Pancreas (tissue), 10 donors: ENCODE measurements around the gene PLSCR4. TPM values are rescaled to one million over a fixed set of nuclear protein-coding genes. Genes with fewer than 3 reads are reported as not detected.

Experiments
- ATAC-seq, 4 donors: fragments of 200-7000 bp; cut with Tn5 transposase; one replicate each; pipeline versions ENCODE4 v1.8.0 to v1.9.1; 2020; ENCODE audit warnings: mild to moderate bottlenecking in 4 of 4, moderate library complexity in 4 of 4
- DNase-seq, 6 donors: peaks; one replicate each; pipeline ENCODE4 v3.0.0-alpha.2; 2020
- FAIRE-seq: peaks from 2 replicates; lab custom pipeline; 2012; peaks lifted over from hg19 to GRCh38; lab: Jason Lieb, UNC
- H3K27ac ChIP-seq, 4 donors: fragments of 200-600 bp; sonication (generic); 1 replicate in 3 of 4; 2 replicates in 1 of 4; pipeline versions ENCODE4 v1.5.0 to v1.8.0; 2020
- H3K27me3 ChIP-seq, 4 donors: fragments of 200-600 bp; one replicate each; pipeline ENCODE4 v1.8.0; 2021
- H3K36me3 ChIP-seq, 3 donors: fragments of 200-600 bp; sonication (generic) in 1 of 3; one replicate each; pipeline versions ENCODE4 v1.5.0 to v1.8.0; 2020 to 2021
- H3K4me1 ChIP-seq, 3 donors: fragments of 200-600 bp; one replicate each; pipeline ENCODE4 v1.8.0; 2021
- H3K4me3 ChIP-seq, 4 donors: fragments of 200-600 bp; sonication (generic) in 2 of 4; one replicate each; pipeline versions ENCODE4 v1.5.0 to v1.8.0; 2020 to 2021
- H3K9me3 ChIP-seq, 4 donors: fragments of 200-600 bp; one replicate each; pipeline ENCODE4 v1.8.0; 2021
- CTCF ChIP-seq, 4 donors: fragments of 200-600 bp; sonication (generic) in 3 of 4; IDR thresholded peaks; one replicate each; pipeline versions ENCODE4 v1.5.0 to v1.8.0; 2021; ENCODE audit warnings: antibody characterized with exemption in 4 of 4
- WGBS, 2 donors: extraction: QIAGEN DNeasy Blood & Tissue Kit; methylation state at CpG; one replicate each; pipeline ENCODE4 v1.1.7; 2013; 5-methylcytosine and 5-hydroxymethylcytosine counted together
- intact Hi-C, 3 donors: fragments of 100-400 bp; cut with DNase I; formaldehyde crosslinking; loops; one replicate each; pipeline versions ENCODE4 v1.11.1 to v1.14.2; 2022
- polyA plus RNA-seq, 2 donors: library from polyadenylated mRNA; stranded (reverse); fragments of 200-250 nt; gene quantifications; one replicate each; pipeline ENCODE4 v1.2.3, GENCODE V29; 2013
- total RNA-seq, 6 donors: library from RNA; stranded (reverse); fragmentation: NEBNext Ultra II Directional in 4 of 6; extraction: Animal tissue kit (Norgen Biotek cat#: 25700) in 4 of 6; gene quantifications; one replicate each; pipeline versions ENCODE4 v1.2.1 to v1.2.4, GENCODE V29; 2021 to 2023
- donor health status: healthy with polysubstance abuse.
- donor health status: DM: no; HTN: no; CAD: no; lungs with moderate emphysema.
- donor health status: DM: no; HTN: no; CAD: no.
- donor health status: control.
- donor health status: control.
- donor health status: Bipolar disorder and iron deficiency.
- donor health status: DM: yes; HTN: yes; CAD: no.
- donor health status: DM: no; HTN: no; CAD: no.
- donor health status: DM: no; HTN: no; CAD: no.
- donor health status: DM: yes; HTN: yes; CAD: no.

PLSCR4 gene
- total and polyA plus RNA-seq, 8 donors: 5.6 to 28.2 (median 12.7) TPM

GRCh38 chr3:146160321-146160963 is 90.5 kb downstream of the PLSCR4 start:
- H3K36me3 ChIP-seq: no peaks in the 10 kb centered on the region
- H3K9me3 ChIP-seq: no peaks in the 10 kb centered on the region
- peak overlapping the region; percentile 67 to 85 (median 79) for H3K4me3 ChIP-seq
- intact Hi-C loops: no loop called here
- FAIRE-seq (no peak), ATAC-seq (peak; percentile 61 to 74 (median 70)), DNase-seq (peak; percentile 60 to 82 (median 71))
- H3K27ac ChIP-seq: peak overlapping the region; percentile 95 to 98 (median 97)
- H3K4me1 ChIP-seq: peaks cover 15 to 44% (median 41%) of the 10 kb centered on the region in 3 donors
- no peaks in the 10 kb centered on the region for H3K27me3 ChIP-seq
- TF ChIP-seq CTCF (IDR thresholded peaks at IDR 0.05): peak in 2 of 4 donors; percentile 13 to 23
- 0% methylated on average over 35 of the region's 35 CpGs for WGBS, 2 donors

DNA sequence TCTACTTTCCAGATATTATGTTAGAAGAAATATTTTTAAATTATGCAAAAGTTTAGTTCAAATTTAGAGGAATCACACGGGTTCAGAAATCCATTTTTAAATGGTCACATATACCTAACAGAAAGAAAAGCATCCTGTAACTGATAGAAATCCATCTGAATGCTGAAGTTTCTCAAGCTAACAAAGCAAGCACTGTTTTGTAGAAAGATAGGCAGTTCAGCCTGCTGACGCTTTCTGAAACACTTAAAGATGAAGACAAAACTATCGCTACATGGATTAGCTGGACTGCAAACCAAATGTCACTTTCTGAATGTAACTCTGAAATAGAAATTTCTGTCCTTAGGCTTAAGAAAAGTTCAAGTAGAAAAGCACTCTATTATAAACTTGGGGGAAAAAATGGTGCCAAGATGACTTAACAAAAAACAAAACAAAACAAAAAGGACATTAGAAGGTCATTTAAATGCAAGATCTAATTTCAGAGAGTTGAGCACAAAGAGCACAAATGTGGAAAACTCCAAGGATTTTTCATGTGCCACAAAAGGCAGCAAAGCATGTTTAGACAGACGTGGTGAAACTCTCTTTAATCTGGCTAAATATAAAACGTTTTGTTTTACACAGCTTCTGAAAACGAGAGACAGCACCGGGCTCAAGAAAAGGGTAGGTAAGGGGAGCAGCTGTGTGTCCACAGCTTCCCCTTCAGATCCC is 91.1 kb downstream of the PLSCR4 start:
- intact Hi-C loops: no loop called here
- ATAC-seq: no peak
- no peaks in the 10 kb centered on the region for H3K36me3 ChIP-seq
- H3K27ac ChIP-seq: peak overlapping the region; percentile 95 to 98 (median 97)
- FAIRE-seq: no peak
- H3K4me1 ChIP-seq: peaks cover 15 to 51% (median 45%) of the 10 kb centered on the region in 3 donors
- H3K27me3 ChIP-seq: no peaks in the 10 kb centered on the region
- 2% methylated on average over 7 of the region's 7 CpGs for WGBS, 2 donors
- no peak for TF ChIP-seq CTCF (IDR thresholded peaks at IDR 0.05)
- no peak for DNase-seq
- H3K9me3 ChIP-seq: no peaks in the 10 kb centered on the region
- peak overlapping the region; percentile 67 to 85 (median 79) for H3K4me3 ChIP-seq

DNA sequence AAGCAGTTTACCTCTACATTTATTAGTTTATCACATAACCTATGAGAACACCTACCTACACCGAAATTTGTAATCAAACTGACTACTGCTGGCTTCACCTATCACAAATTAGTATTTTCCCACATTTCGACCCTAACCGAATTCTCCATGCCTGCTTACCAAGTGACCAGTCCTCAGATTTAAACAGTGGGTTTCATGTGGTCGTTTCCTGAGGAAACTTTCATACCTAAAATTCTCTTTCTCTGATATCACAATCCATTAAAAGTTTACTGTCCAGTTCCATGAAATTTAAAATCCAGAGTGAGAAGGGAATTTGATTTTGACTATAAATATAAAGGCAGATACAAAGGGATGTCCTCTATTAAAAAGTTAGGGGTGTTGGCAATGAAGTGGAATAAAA is 91.9 kb downstream of the PLSCR4 start:
- Histone ChIP-seq H3K4me1 (peaks cover 22 to 58% (median 52%) of the 10 kb centered on the region in 3 donors), H3K36me3 (no peaks in the 10 kb centered on the region), H3K27me3 (no peaks in the 10 kb centered on the region), H3K9me3 (no peaks in the 10 kb centered on the region), H3K4me3 (peak overlapping the region in 2 of 4 donors; percentile 78 to 85), H3K27ac (peak overlapping the region; percentile 6 to 98 (median 97))
- TF ChIP-seq CTCF (IDR thresholded peaks at IDR 0.05): no peak
- DNase-seq: no peak
- 20 to 31% methylated on average over 4 of the region's 4 CpGs for WGBS, 2 donors
- no peak for FAIRE-seq
- intact Hi-C loops: no loop called here
- ATAC-seq: no peak

- intact Hi-C loops: no loop called here
- Histone ChIP-seq H3K4me1 (peaks cover 23 to 69% (median 66%) of the 10 kb centered on the region in 3 donors), H3K4me3 (peak overlapping the region in 1 of 4 donors; percentile 78), H3K36me3 (no peaks in the 10 kb centered on the region), H3K27ac (peak overlapping the region in 3 of 4 donors; percentile 40 to 98 (median 97)), H3K9me3 (no peaks in the 10 kb centered on the region), H3K27me3 (no peaks in the 10 kb centered on the region)
- FAIRE-seq (no peak), DNase-seq (no peak), ATAC-seq (no peak)
- WGBS, 2 donors: 77 to 82% methylated on average over 2 of the region's 2 CpGs
- no peak for TF ChIP-seq CTCF (IDR thresholded peaks at IDR 0.05)
Measured at GRCh38 chr3:146157325-146158060, 93.4 kb downstream of the PLSCR4 start.
